ENCODE data around the gene MCF2L.

MCF2L gene

DNA sequence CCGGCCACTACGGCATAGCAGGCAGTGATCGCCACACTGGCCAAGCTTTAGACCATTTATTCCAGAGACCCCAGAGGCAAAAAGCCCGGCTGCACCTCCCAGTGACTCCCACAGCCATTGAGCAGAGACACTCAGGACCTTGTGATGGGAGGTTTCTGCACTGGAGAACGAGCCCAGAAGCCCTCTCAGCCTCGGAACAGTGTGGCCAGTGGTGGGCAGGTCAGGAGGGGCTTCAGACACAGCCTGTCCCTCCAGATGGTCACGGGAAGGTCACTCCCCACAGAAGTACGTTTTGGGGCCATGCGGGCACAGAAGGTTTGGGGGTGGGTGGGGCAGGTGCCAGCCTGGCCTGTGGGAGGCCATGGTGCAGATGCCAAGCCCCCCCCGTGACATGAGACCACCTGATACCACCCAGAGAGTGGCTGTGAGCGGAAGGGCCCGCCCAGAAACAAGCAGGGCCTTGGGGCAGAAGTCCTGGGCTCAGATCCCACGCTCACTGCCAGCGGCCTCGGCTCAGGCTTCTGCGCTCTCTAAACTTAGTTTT lies 153.0 kb downstream of the MCF2L start:
- H3K4me3 ChIP-seq (ENCODE audit: low read depth, low read length): no peak overlapping the region
- no peaks in the 10 kb centered on the region for H3K9me3 ChIP-seq (ENCODE audit: control insufficient read depth, insufficient read depth, low read depth, low read length)
- no peak overlapping the region for H3K27ac ChIP-seq (ENCODE audit: low read depth, low read length)
- H3K9ac ChIP-seq (ENCODE audit: low read length): peak overlapping the region; percentile 1
- no peaks in the 10 kb centered on the region for H3K36me3 ChIP-seq (ENCODE audit: control insufficient read depth, insufficient read depth, low read length)
- H3K27me3 ChIP-seq (ENCODE audit: control insufficient read depth, insufficient read depth, low read length): no peaks in the 10 kb centered on the region; the same call in 1 of the 2 replicates
- peaks cover 12% of the 10 kb centered on the region; the same call in 1 of the 2 replicates for H3K4me1 ChIP-seq (ENCODE audit: control insufficient read depth, insufficient read depth, low read length)

DNA sequence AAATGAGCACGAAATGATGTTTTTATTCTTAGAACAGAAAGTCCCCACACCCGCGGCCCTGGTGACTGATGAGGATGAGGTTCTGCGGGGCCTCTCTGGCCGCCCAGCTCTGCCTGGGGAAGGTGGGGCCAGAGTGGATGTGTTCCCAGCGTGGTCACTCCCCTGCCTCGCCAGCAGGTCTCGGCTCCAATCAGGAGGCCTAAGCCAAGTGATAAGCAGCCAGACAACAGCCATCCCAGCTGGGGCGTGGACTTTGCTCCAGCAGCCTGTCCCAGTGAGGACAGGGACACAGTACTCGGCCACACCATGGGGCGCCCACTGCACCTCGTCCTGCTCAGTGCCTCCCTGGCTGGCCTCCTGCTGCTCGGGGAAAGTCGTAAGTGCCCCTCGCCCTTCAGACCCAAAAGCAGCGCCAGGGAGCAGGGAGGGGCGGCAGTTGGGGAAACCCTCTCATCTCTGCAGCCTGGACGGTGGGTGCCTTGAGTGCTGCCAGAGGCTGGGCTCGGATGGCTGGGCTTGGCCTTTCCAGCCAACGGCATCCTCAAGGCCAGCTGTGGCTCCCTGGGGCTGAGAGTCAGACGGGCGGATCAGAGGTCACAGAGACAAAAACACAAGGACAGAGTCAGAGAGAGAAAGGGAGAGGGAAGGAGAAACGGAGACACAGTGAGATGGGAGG lies 153.7 kb downstream of the MCF2L start, which contains the start of gene F10:
Gene F10, plus strand, starts transcription at position 250 of the 676 bp plus-strand sequence. Its CDS starts 57 bp downstream, at position 307.
- H3K4me3 ChIP-seq (ENCODE audit: low read depth, low read length): peak within 1 kb of the TSS; percentile 12; the same call in 1 of the 2 replicates
- no peaks in the 10 kb centered on the region for H3K36me3 ChIP-seq (ENCODE audit: control insufficient read depth, insufficient read depth, low read length)
- H3K27ac ChIP-seq (ENCODE audit: low read depth, low read length): no peak within 1 kb of the TSS
- H3K4me1 ChIP-seq (ENCODE audit: control insufficient read depth, insufficient read depth, low read length): peaks cover 9% of the 10 kb centered on the region; the same call in 1 of the 2 replicates
- H3K27me3 ChIP-seq (ENCODE audit: control insufficient read depth, insufficient read depth, low read length): no peaks in the 10 kb centered on the region; the same call in 1 of the 2 replicates
- H3K9ac ChIP-seq (ENCODE audit: low read length): peak within 1 kb of the TSS; percentile 1
- H3K9me3 ChIP-seq (ENCODE audit: control insufficient read depth, insufficient read depth, low read depth, low read length): no peaks in the 10 kb centered on the region

DNA sequence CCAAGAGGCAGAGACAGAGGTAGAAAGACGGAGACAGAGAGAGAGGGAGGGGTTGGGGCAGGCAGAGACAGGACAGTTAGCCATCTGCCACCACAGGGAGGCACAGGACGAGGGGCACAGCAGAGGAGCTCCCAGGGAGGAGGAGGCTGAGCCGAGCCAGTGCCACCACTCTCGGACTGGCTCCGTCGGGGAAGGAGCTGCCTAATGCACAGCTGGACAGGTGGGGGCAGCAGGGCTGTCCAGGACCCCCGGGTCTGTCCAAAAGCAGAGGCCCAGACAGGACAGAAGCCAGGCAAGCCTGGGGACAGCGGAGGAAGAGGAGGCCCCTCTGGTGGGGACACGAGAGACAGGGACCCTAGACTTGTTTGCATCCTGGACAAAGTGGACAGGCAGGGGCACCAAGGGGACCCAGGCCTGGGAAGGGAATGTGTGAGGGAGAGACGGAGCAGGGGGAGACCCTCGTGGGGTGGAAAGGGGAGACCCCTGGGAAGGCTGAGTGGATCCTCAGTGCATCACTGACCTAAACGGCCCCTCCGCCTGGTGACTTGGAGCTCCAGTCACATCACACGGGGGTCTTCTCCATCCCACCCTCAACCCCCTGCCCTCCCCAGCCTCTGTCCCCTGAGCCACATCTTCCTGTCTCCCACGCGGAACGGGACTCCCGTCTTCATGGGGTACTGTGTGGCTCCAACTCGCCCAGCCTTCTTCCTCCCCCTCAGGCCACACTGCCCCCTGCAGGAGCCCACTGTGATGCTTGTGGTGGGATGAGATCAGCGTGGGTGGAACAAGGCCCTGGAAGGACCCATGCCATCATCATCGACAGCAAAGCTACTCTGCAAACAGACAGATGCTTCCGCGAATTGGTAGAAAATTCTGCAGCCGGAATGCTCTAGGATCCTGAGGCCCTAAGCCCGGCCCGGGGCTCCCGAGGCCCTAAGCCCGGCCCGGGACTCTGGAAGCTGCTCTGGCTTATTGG lies 154.5 kb downstream of the MCF2L start:
- no peaks in the 10 kb centered on the region for H3K36me3 ChIP-seq (ENCODE audit: control insufficient read depth, insufficient read depth, low read length)
- peaks cover 9% of the 10 kb centered on the region; the same call in 1 of the 2 replicates for H3K4me1 ChIP-seq (ENCODE audit: control insufficient read depth, insufficient read depth, low read length)
- H3K9ac ChIP-seq (ENCODE audit: low read length): no peak overlapping the region
- H3K27ac ChIP-seq (ENCODE audit: low read depth, low read length): no peak overlapping the region
- no peaks in the 10 kb centered on the region; the same call in 1 of the 2 replicates for H3K27me3 ChIP-seq (ENCODE audit: control insufficient read depth, insufficient read depth, low read length)
- no peaks in the 10 kb centered on the region for H3K9me3 ChIP-seq (ENCODE audit: control insufficient read depth, insufficient read depth, low read depth, low read length)
- H3K4me3 ChIP-seq (ENCODE audit: low read depth, low read length): peak overlapping the region; percentile 12; the same call in 1 of the 2 replicates

DNA sequence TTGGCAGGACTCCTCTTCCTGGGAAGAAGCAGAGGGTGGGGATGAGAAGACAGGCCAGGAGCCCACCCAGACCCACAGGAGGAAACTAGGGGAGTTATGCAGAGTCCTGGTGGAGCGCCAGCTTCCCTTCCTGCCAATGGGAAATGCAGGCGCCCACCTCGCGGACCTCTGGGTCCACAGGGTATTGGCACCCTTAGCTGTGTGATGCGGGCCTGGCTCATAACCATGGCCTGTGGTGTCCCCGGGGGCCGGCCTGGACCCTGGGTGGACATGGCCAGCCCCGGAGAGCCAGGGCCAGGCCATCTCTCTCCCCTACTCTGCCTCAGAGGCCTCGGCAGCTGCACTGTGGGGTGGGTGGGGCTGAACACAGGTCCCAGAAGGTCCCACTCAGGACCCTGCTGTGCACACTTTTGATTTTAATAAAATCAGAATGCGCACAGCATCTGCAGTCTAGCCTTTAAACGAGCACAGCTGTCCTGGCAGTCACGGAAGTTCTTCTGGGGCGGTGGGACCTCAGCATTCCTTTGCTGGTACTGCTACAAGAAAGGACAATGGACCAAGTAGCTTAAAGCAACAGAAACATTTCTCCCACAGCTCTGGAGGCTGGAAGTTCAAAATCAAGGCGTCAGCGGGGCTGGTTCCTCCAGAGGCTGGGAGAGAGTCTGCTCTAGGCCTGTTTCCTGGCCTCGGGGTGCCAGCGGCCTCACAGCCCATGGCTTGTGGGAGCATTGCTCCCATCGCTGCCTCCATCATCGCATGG lies 155.4 kb downstream of the MCF2L start:
- no peak overlapping the region for H3K27ac ChIP-seq (ENCODE audit: low read depth, low read length)
- H3K4me3 ChIP-seq (ENCODE audit: low read depth, low read length): no peak overlapping the region
- H3K36me3 ChIP-seq (ENCODE audit: control insufficient read depth, insufficient read depth, low read length): no peaks in the 10 kb centered on the region
- peaks cover 9% of the 10 kb centered on the region; the same call in 1 of the 2 replicates for H3K4me1 ChIP-seq (ENCODE audit: control insufficient read depth, insufficient read depth, low read length)
- no peaks in the 10 kb centered on the region; the same call in 1 of the 2 replicates for H3K27me3 ChIP-seq (ENCODE audit: control insufficient read depth, insufficient read depth, low read length)
- no peak overlapping the region for H3K9ac ChIP-seq (ENCODE audit: low read length)
- no peaks in the 10 kb centered on the region for H3K9me3 ChIP-seq (ENCODE audit: control insufficient read depth, insufficient read depth, low read depth, low read length)

DNA sequence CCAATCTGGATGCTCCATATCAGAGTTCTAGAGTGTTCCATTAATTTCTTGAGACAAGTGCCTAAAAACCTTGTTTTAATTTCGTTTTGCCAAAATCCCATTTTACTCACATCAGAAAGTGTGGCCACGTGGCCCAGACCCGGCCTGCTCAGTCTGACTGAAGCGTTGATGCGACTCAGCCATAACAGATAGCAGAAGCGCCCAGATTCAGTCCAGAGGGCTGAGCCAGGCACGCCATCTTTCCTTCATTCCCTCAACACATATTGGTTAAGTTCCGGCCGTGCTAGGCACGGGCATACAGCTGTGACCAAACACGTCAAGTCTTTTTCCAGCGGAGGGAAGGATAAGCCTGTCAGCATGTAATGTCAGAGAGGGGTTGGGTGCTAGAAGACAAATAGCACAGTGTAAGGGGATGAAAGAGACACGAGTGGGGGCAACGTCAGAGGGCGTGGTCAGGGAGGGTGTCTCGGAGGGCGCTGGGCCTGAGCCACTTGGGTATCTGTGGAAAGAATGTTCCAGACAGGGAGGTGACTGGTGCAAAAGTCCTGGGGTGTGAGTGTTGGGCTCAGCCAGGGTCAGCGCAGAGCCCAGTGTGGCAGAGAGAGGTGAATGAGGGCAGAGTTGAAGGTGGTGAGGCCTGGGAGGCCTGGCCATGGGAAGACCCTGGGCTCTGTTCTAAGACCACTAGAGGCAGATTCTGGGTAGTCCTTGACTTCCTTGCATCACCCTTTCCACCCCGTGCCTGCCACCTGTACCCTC lies 156.7 kb downstream of the MCF2L start:
- peaks cover 9% of the 10 kb centered on the region; the same call in 1 of the 2 replicates for H3K4me1 ChIP-seq (ENCODE audit: control insufficient read depth, insufficient read depth, low read length)

DNA sequence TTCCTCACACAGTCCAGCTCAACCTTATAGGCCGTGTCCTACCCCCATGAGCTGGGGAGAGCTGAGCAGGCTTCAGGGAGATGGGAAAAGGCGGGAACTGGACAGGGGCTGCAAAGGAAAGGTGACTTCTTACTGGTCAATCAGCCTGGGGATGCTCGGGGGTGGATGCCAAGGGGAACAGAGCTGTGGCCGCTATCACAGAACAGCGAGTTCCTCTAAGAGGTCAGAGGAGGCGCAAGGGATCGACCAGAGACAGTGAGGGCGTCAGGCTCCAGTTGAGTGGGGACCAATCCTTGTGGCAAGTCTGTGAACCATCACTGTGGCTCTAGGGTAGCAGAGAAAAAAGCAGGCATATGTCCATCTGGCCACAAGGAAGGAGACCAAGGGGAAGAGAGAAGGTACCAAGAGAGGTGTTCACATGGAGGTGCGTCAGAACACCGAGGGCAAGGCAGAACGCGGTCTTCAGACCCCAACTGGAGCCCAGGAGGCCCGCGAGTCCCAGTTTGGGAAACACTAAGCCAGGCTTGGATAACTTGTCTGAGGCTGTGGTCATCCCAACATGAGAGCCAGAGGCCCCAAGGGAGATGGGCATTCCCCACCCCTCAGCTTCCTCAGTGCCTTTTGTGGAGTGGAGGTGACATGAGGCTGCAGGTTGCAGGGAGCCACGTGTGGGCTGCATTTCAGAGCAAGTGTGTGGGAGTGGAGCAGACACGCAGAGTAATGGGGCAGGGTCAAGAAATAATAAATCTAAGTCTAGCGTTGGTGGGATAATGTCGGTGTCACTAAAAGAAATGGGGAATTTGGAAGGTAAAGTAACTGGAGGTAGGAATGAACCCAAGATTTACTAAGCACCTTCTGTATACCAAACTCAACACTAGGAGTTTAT lies 157.5 kb downstream of the MCF2L start:
- Histone ChIP-seq H3K27me3 (ENCODE audit: control insufficient read depth, insufficient read depth, low read length) (peaks cover 6% of the 10 kb centered on the region; the same call in 1 of the 2 replicates), H3K36me3 (ENCODE audit: control insufficient read depth, insufficient read depth, low read length) (no peaks in the 10 kb centered on the region), H3K4me3 (ENCODE audit: low read depth, low read length) (no peak overlapping the region), H3K9me3 (ENCODE audit: control insufficient read depth, insufficient read depth, low read depth, low read length) (no peaks in the 10 kb centered on the region), H3K4me1 (ENCODE audit: control insufficient read depth, insufficient read depth, low read length) (peaks cover 9% of the 10 kb centered on the region; the same call in 1 of the 2 replicates), H3K27ac (ENCODE audit: low read depth, low read length) (no peak overlapping the region), H3K9ac (ENCODE audit: low read length) (no peak overlapping the region)

More for the DNA sequence above, 156.7 kb downstream of the MCF2L start:
- Histone ChIP-seq H3K27ac (ENCODE audit: low read depth, low read length) (no peak overlapping the region), H3K9me3 (ENCODE audit: control insufficient read depth, insufficient read depth, low read depth, low read length) (no peaks in the 10 kb centered on the region), H3K4me3 (ENCODE audit: low read depth, low read length) (no peak overlapping the region), H3K36me3 (ENCODE audit: control insufficient read depth, insufficient read depth, low read length) (no peaks in the 10 kb centered on the region), H3K9ac (ENCODE audit: low read length) (no peak overlapping the region), H3K27me3 (ENCODE audit: control insufficient read depth, insufficient read depth, low read length) (peaks cover 1% of the 10 kb centered on the region; the same call in 1 of the 2 replicates)

DNA sequence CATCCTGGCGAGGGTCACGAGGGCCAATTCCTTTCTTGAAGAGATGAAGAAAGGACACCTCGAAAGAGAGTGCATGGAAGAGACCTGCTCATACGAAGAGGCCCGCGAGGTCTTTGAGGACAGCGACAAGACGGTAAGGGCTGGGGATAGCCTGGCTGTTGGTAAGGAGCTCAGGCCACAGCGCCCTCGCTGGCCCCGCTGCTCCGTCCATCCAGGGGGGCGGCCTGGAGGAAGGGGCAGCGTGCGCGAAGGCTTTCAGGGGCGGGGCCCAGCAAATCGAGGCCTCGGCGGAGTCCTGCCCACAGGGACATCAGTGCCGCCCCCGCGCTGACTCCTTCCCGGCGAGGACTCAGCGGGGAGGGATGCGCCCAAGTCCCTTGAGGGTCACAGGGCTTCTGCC lies 160.5 kb downstream of the MCF2L start:
- no peak overlapping the region for H3K27ac ChIP-seq (ENCODE audit: low read depth, low read length)
- no peak overlapping the region for H3K4me3 ChIP-seq (ENCODE audit: low read depth, low read length)
- no peaks in the 10 kb centered on the region for H3K4me1 ChIP-seq (ENCODE audit: control insufficient read depth, insufficient read depth, low read length)
- peaks cover 6% of the 10 kb centered on the region; the same call in 1 of the 2 replicates for H3K27me3 ChIP-seq (ENCODE audit: control insufficient read depth, insufficient read depth, low read length)
- H3K36me3 ChIP-seq (ENCODE audit: control insufficient read depth, insufficient read depth, low read length): no peaks in the 10 kb centered on the region
- no peak overlapping the region for H3K9ac ChIP-seq (ENCODE audit: low read length)
- no peaks in the 10 kb centered on the region for H3K9me3 ChIP-seq (ENCODE audit: control insufficient read depth, insufficient read depth, low read depth, low read length)

DNA sequence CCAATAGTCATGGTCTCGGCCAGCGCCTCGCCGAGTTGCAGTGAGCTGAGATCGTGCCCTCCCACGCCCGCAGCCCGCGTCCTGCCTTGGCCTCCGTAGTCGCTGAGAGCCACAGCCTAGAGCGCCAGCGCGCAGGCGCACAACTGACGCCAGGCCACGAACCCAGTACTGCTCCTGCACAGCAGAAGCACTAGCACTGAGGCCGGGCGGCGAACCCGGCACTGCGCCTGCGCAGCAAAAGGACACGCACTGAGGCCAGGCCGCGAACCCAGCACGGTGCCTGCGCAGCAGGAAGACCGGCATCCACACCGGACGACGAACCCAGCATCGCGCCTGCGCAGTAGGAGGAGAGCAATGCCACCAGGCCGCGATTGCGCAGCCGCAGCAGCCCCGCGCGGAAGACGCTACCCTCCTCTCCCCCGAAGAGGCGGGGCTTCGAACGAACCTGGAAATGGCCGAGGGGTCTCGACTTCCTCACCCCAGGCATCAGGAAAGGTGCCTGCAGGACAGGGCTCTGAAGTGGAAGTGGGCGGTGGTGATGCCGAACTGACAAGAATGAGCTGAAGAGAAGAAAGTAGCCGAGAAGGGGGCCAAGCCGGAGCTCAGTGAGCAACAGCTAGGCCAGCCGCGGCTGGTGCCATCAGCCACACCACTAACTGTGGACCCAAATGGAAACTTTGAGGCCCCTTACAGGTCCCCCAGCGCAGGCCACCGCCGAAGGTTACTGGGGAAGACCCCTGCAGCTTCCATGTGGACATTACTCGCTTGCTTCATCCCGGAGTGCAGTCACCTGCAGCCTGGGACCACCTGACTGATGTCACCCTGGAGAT lies 161.1 kb downstream of the MCF2L start:
- Histone ChIP-seq H3K4me3 (ENCODE audit: low read depth, low read length) (no peak overlapping the region), H3K27me3 (ENCODE audit: control insufficient read depth, insufficient read depth, low read length) (peaks cover 6% of the 10 kb centered on the region; the same call in 1 of the 2 replicates), H3K9ac (ENCODE audit: low read length) (no peak overlapping the region), H3K9me3 (ENCODE audit: control insufficient read depth, insufficient read depth, low read depth, low read length) (no peaks in the 10 kb centered on the region), H3K4me1 (ENCODE audit: control insufficient read depth, insufficient read depth, low read length) (no peaks in the 10 kb centered on the region), H3K36me3 (ENCODE audit: control insufficient read depth, insufficient read depth, low read length) (no peaks in the 10 kb centered on the region), H3K27ac (ENCODE audit: low read depth, low read length) (no peak overlapping the region)
